DOHH2 (cell line): Measurements from ENCODE around the gene RBM23.

Experiments used
- H3F3A ChIP-seq: fragments of 200-600 bp; sonication (generic), shearing (Covaris generic); 2 replicates; pipeline ENCODE4 v1.6.0; 2016; ENCODE audit warnings: antibody characterized with exemption, mild to moderate bottlenecking; ENCODE audit not compliant: control insufficient read depth, insufficient read depth
- H3K27ac ChIP-seq: fragments of 200-600 bp; sonication (generic); 2 replicates; pipeline ENCODE4 v1.5.1; 2014; ENCODE audit warnings: low read depth, mild to moderate bottlenecking, low read length, moderate library complexity
- H3K27me3 ChIP-seq: fragments of 200-600 bp; sonication (generic); 2 replicates; pipeline ENCODE4 v1.6.1; 2014; ENCODE audit warnings: mild to moderate bottlenecking, low read length, mixed read lengths; ENCODE audit not compliant: control insufficient read depth
- H3K36me3 ChIP-seq: fragments of 200-600 bp; sonication (generic); 2 replicates; pipeline ENCODE4 v1.6.1; 2014; ENCODE audit warnings: mild to moderate bottlenecking, low read length, moderate library complexity, mixed read lengths; ENCODE audit not compliant: control insufficient read depth
- H3K4me1 ChIP-seq: fragments of 200-600 bp; sonication (generic); 2 replicates; pipeline ENCODE4 v1.6.1; 2014; ENCODE audit warnings: mild to moderate bottlenecking, low read length, mixed read lengths; ENCODE audit not compliant: control insufficient read depth
- H3K4me2 ChIP-seq: fragments of 200-600 bp; sonication (generic); 2 replicates; pipeline ENCODE4 v1.6.0; 2014; ENCODE audit warnings: mild to moderate bottlenecking, low read length, moderate library complexity
- H3K4me3 ChIP-seq: fragments of 200-600 bp; sonication (generic); 2 replicates; pipeline ENCODE4 v1.5.1; 2014; ENCODE audit warnings: mild to moderate bottlenecking, low read length, mixed read lengths
- H3K79me2 ChIP-seq: fragments of 200-600 bp; sonication (generic); 2 replicates; pipeline ENCODE4 v1.6.1; 2014; ENCODE audit warnings: mild to moderate bottlenecking, low read length, mixed read lengths; ENCODE audit not compliant: control insufficient read depth
- H3K9me2 ChIP-seq: fragments of 200-600 bp; sonication (generic); replicated peaks from 2 replicates; pipeline ENCODE4 v1.6.1; 2014; ENCODE audit warnings: mild to moderate bottlenecking, low read length, mixed read lengths; ENCODE audit not compliant: control insufficient read depth
- H3K9me3 ChIP-seq: fragments of 200-600 bp; sonication (generic); 2 replicates; pipeline ENCODE4 v1.6.1; 2014; ENCODE audit warnings: antibody characterized with exemption, low read length, mixed read lengths; ENCODE audit not compliant: control insufficient read depth, insufficient read depth
- H4K20me1 ChIP-seq: fragments of 200-600 bp; sonication (generic); 2 replicates; pipeline ENCODE4 v1.6.0; 2014; ENCODE audit warnings: low read depth, mild to moderate bottlenecking, antibody characterized with exemption, low read length, moderate library complexity; ENCODE audit not compliant: control insufficient read depth, insufficient read depth
- EZH2phosphoT487 ChIP-seq: fragments of 200-600 bp; sonication (generic); IDR thresholded peaks from 2 replicates; pipeline ENCODE4 v1.6.1; 2017; ENCODE audit warnings: borderline replicate concordance, mild to moderate bottlenecking, antibody characterized with exemption, low read length, moderate library complexity, mixed read lengths
- TF ChIP-seq, protein P1 (sequence below): fragments of 200-600 bp; sonication (generic); IDR thresholded peaks from one replicate; pipeline ENCODE4 v1.5.1; 2014; ENCODE audit warnings: antibody characterized with exemption, mild to moderate bottlenecking, low read depth, low read length; ENCODE audit not compliant: poor library complexity, severe bottlenecking

Gene RBM23

DNA sequence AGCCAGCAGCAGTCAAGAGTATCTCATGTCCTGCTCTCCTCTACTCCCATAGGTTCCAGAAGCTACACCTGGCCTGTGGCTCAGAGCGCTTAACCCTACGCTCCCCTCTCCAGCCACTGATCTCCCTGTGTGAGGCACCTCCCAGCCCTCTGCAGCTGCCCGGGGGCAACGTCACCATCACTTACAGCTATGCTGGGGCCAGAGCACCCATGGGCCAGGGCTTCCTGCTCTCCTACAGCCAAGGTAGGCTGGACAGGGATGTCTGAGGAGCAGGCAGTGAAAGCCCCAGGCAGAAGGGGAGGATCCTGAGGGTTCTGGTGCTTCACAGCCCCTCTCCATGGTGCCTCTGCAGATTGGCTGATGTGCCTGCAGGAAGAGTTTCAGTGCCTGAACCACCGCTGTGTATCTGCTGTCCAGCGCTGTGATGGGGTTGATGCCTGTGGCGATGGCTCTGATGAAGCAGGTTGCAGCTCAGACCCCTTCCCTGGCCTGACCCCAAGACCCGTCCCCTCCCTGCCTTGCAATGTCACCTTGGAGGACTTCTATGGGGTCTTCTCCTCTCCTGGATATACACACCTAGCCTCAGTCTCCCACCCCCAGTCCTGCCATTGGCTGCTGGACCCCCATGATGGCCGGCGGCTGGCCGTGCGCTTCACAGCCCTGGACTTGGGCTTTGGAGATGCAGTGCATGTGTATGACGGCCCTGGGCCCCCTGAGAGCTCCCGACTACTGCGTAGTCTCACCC, 43.8 kb downstream of the RBM23 start:
- H3K4me1 ChIP-seq: peaks cover 24% of the 10 kb centered on the region
- H3K9me2 ChIP-seq: no peaks in the 10 kb centered on the region
- H3K9me3 ChIP-seq: no peaks in the 10 kb centered on the region
- peaks cover 6% of the 10 kb centered on the region for H4K20me1 ChIP-seq
- no peak overlapping the region for H3K27ac ChIP-seq
- H3K4me3 ChIP-seq: no peak overlapping the region
- peaks cover 64% of the 10 kb centered on the region for H3K36me3 ChIP-seq
- TF ChIP-seq EZH2phosphoT487: no peak
- TF ChIP-seq, protein P1, sequence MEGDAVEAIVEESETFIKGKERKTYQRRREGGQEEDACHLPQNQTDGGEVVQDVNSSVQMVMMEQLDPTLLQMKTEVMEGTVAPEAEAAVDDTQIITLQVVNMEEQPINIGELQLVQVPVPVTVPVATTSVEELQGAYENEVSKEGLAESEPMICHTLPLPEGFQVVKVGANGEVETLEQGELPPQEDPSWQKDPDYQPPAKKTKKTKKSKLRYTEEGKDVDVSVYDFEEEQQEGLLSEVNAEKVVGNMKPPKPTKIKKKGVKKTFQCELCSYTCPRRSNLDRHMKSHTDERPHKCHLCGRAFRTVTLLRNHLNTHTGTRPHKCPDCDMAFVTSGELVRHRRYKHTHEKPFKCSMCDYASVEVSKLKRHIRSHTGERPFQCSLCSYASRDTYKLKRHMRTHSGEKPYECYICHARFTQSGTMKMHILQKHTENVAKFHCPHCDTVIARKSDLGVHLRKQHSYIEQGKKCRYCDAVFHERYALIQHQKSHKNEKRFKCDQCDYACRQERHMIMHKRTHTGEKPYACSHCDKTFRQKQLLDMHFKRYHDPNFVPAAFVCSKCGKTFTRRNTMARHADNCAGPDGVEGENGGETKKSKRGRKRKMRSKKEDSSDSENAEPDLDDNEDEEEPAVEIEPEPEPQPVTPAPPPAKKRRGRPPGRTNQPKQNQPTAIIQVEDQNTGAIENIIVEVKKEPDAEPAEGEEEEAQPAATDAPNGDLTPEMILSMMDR: no peak
- peaks cover 11% of the 10 kb centered on the region for H3F3A ChIP-seq
- H3K79me2 ChIP-seq: peaks cover 21% of the 10 kb centered on the region
- no peak overlapping the region for H3K4me2 ChIP-seq
- no peaks in the 10 kb centered on the region for H3K27me3 ChIP-seq

DNA sequence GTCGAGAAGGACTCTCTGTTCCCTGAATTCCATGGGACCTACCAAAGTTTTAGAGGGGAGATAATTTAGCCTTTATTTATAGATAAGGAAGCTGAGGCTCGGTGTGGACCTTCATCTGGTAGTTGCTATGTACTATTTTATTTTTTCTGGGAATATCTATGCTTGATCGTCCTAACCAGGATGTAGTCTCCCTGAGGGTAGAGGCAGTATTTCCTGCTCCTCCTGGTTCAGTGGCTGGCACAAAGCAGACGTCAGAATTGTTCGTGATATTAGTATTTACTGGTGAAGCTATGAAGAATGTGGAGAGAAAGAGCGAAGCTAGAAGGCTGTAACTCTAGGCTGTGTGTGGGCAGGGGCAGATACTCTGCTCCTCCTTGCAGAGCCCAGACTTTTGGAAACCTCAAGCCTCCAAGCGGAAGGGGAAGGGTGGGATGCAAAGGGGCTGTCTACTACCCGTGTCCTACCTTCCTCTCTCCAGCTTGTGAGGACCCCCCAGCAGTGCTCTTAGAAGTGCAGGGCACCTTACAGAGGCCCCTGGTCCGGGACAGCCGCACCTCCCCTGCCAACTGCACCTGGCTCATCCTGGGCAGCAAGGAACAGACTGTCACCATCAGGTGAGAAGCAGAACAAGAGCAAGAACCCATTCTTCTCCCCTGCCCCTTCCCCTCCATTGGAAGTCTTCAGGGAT, 46.0 kb downstream of the RBM23 start:
- H3K27ac ChIP-seq: peak overlapping the region; percentile 95
- TF ChIP-seq EZH2phosphoT487: no peak
- TF ChIP-seq, protein P1: peak; percentile 37
- peaks cover 21% of the 10 kb centered on the region for H3K79me2 ChIP-seq
- H3K9me2 ChIP-seq: no peaks in the 10 kb centered on the region
- peak overlapping the region; percentile 93 for H3K4me2 ChIP-seq
- no peaks in the 10 kb centered on the region for H3K27me3 ChIP-seq
- H4K20me1 ChIP-seq: peaks cover 6% of the 10 kb centered on the region
- peak overlapping the region; percentile 97 for H3K4me3 ChIP-seq
- H3F3A ChIP-seq: peaks cover 11% of the 10 kb centered on the region
- H3K36me3 ChIP-seq: peaks cover 58% of the 10 kb centered on the region
- peaks cover 29% of the 10 kb centered on the region for H3K4me1 ChIP-seq
- no peaks in the 10 kb centered on the region for H3K9me3 ChIP-seq

DNA sequence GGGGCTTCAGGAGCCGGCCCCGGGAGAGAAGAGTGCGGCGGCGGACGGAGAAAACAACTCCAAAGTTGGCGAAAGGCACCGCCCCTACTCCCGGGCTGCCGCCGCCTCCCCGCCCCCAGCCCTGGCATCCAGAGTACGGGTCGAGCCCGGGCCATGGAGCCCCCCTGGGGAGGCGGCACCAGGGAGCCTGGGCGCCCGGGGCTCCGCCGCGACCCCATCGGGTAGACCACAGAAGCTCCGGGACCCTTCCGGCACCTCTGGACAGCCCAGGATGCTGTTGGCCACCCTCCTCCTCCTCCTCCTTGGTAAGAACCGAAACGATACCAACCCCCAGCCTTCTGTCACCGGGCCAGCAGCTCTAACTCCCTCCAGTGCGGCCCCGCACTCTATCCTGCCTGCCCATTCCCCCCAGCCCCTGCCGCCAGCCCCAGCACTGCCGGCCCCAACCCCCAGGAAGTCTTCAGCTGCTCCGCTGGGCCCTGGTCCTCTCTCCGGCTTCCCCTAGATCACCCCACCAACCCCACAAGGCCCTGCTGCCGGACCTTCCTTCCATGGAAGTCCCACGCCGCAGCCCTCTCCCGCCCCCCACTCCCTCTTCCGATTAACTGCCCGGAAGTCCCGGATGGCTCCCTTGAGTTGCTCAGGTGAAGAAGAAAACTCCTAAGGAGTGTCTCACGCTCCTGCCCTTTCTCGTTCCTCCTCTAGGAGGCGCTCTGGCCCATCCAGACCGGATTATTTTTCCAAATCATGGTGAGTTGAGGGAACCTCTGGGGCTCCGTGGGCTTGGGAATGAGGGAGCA, 46.7 kb downstream of the RBM23 start:
- Histone ChIP-seq H3K4me2 (peak overlapping the region; percentile 93), H3K4me3 (peak overlapping the region; percentile 97), H3K27me3 (no peaks in the 10 kb centered on the region), H3K9me3 (no peaks in the 10 kb centered on the region), H3K4me1 (peaks cover 29% of the 10 kb centered on the region), H3K27ac (peak overlapping the region; percentile 95), H3F3A (peaks cover 11% of the 10 kb centered on the region), H3K36me3 (peaks cover 51% of the 10 kb centered on the region), H3K9me2 (no peaks in the 10 kb centered on the region), H4K20me1 (peaks cover 6% of the 10 kb centered on the region), H3K79me2 (peaks cover 21% of the 10 kb centered on the region)
- no peak for TF ChIP-seq EZH2phosphoT487
- TF ChIP-seq, protein P1: peak; percentile 97
